ENCODE results near the gene SP6. TPM values are rescaled to one million over a fixed set of nuclear protein-coding genes. Genes with fewer than 3 reads are reported as not detected.

SP6 gene
- total RNA-seq, 1 experiment from 2014 or later: 10.8 TPM

GRCh38 chr17:47800686-47801085 is 50.3 kb downstream of the SP6 start:
- ATAC-seq: no peak
- Histone ChIP-seq H2AFZ (ENCODE audit: low read depth, low read length, poor library complexity, severe bottlenecking) (no peak overlapping the region), H3K27me3 (ENCODE audit: insufficient read depth, low read length) (peaks cover 11% of the 10 kb centered on the region; the same call in 1 of the 2 replicates), H3K79me2 (ENCODE audit: insufficient read depth, low read length) (no peaks in the 10 kb centered on the region), H3K9ac (ENCODE audit: low read length) (no peak overlapping the region), H3K4me1 (ENCODE audit: control insufficient read depth in 1 of 2, insufficient read depth in 2 of 2, low read length in 2 of 2) (no peaks in the 10 kb centered on the region), H3K9me2 (ENCODE audit: insufficient read depth) (no peaks in the 10 kb centered on the region), H3K9me3 (ENCODE audit: control insufficient read depth in 1 of 2, insufficient read depth in 1 of 2, low read depth in 1 of 2, low read length in 2 of 2) (no peaks in the 10 kb centered on the region), H3K36me3 (ENCODE audit: control insufficient read depth in 1 of 2, insufficient read depth in 2 of 2, low read length in 2 of 2) (no peaks in the 10 kb centered on the region), H4K20me1 (ENCODE audit: insufficient read depth) (no peaks in the 10 kb centered on the region), H3K4me3 (replicated peaks in 1 of 2; ENCODE audit: low read depth in 1 of 2, low read length in 2 of 2) (no peak overlapping the region), H3K27ac (ENCODE audit: low read depth, low read length) (no peak overlapping the region), H3K4me2 (ENCODE audit: low read length) (no peak overlapping the region)
- intact Hi-C loops (cut with micrococcal nuclease): loop anchor here (5.0 kb wide), 1 partner anchor 68 kb away; the partner anchor contains the start of gene TBX21
- RAD21 ChIA-PET (ENCODE audit: low non-redundant PET in 1 of 2, low total read pairs in 2 of 2, uncharacterized antibody in 2 of 2, unreplicated experiment in 2 of 2): no interaction called here
- BruUV-seq (replicated peaks): no TSS peak
- POLR2A ChIA-PET: interaction anchor here (0.6 kb wide), 1 partner anchor 16 kb away, joined by 3 read pairs; no protein-coding TSS in a partner anchor
- CTCF ChIA-PET: interaction anchor here (1.0 to 1.4 kb wide), 3 partner anchors 101 to 218 kb away, joined by 3 to 4 read pairs (median 3); partner anchors contain the start of gene TBKBP1
- TF ChIP-seq FOSL1 (IDR thresholded peaks at IDR 0.05; ENCODE audit: low read depth): no peak
- TF ChIP-seq ZNF274 (IDR thresholded peaks at IDR 0.05; ENCODE audit: low read depth, low read length): no peak
- no peak for TF ChIP-seq REST (IDR thresholded peaks at IDR 0.05; ENCODE audit: low read depth)
- no peak for TF ChIP-seq CEBPB (IDR thresholded peaks at IDR 0.05; ENCODE audit: low read depth)
- DNase-seq (ENCODE audit: low read depth, low spot score): no peak

GRCh38 chr17:47797797-47798196 is 53.2 kb downstream of the SP6 start:
- ChIA-PET POLR2A (no interaction called here), RAD21 (ENCODE audit: low non-redundant PET in 1 of 2, low total read pairs in 2 of 2, uncharacterized antibody in 2 of 2, unreplicated experiment in 2 of 2) (no interaction called here), CTCF (interaction anchor here (0.6 kb wide), 1 partner anchor 37 kb away, joined by 3 read pairs; no protein-coding TSS in a partner anchor)

More at GRCh38 chr17:47797797-47798196, 53.2 kb downstream of the SP6 start:
- TF ChIP-seq REST (IDR thresholded peaks at IDR 0.05; ENCODE audit: low read depth) (peak; percentile 76), EZH2 (IDR thresholded peaks at IDR 0.05) (no peak), CBX3 (IDR thresholded peaks at IDR 0.05; ENCODE audit: low read depth) (no peak)
- Histone ChIP-seq H3K4me3 (replicated peaks in 1 of 2; ENCODE audit: low read depth in 1 of 2, low read length in 2 of 2) (no peak overlapping the region), H3K27ac (ENCODE audit: low read depth, low read length) (no peak overlapping the region), H3K9me3 (ENCODE audit: control insufficient read depth in 1 of 2, insufficient read depth in 1 of 2, low read depth in 1 of 2, low read length in 2 of 2) (no peaks in the 10 kb centered on the region), H3K36me3 (ENCODE audit: control insufficient read depth in 1 of 2, insufficient read depth in 2 of 2, low read length in 2 of 2) (no peaks in the 10 kb centered on the region), H3K79me2 (ENCODE audit: insufficient read depth, low read length) (no peaks in the 10 kb centered on the region), H3K4me1 (ENCODE audit: control insufficient read depth in 1 of 2, insufficient read depth in 2 of 2, low read length in 2 of 2) (no peaks in the 10 kb centered on the region), H4K20me1 (ENCODE audit: insufficient read depth) (no peaks in the 10 kb centered on the region), H3K9ac (ENCODE audit: low read length) (no peak overlapping the region), H3K27me3 (ENCODE audit: insufficient read depth, low read length) (peaks cover 27% of the 10 kb centered on the region), H2AFZ (ENCODE audit: low read depth, low read length, poor library complexity, severe bottlenecking) (no peak overlapping the region), H3K9me2 (ENCODE audit: insufficient read depth) (no peaks in the 10 kb centered on the region), H3K4me2 (ENCODE audit: low read length) (no peak overlapping the region)
- ATAC-seq (no peak), DNase-seq (ENCODE audit: low read depth, low spot score) (no peak)
- BruUV-seq (replicated peaks): no TSS peak
- intact Hi-C loops (cut with micrococcal nuclease): no loop called here

All from HCT116 (cell line).